Thyroid gland (tissue), 4 donors: ENCODE results near the gene COL6A2.

ENCODE experiments used
- CTCF ChIP-seq, 6 experiments: fragments of 200-600 bp in 3 of 6; fragments of 450-650 bp in 3 of 6; sonication (generic) in 3 of 6; IDR thresholded peaks; one replicate each; pipeline ENCODE4 v1.5.1; 2016 to 2019; ENCODE audit warnings: antibody characterized with exemption in 6 of 6, mild to moderate bottlenecking in 2 of 6, inconsistent platforms in 1 of 6, moderate library complexity in 1 of 6
- POLR2A ChIP-seq, 2 donors: fragments of 450-650 bp; IDR thresholded peaks; one replicate each; pipeline ENCODE4 v1.6.1; 2017; ENCODE audit warnings: antibody characterized with exemption in 2 of 2, mild to moderate bottlenecking in 2 of 2, moderate library complexity in 1 of 2

DNA sequence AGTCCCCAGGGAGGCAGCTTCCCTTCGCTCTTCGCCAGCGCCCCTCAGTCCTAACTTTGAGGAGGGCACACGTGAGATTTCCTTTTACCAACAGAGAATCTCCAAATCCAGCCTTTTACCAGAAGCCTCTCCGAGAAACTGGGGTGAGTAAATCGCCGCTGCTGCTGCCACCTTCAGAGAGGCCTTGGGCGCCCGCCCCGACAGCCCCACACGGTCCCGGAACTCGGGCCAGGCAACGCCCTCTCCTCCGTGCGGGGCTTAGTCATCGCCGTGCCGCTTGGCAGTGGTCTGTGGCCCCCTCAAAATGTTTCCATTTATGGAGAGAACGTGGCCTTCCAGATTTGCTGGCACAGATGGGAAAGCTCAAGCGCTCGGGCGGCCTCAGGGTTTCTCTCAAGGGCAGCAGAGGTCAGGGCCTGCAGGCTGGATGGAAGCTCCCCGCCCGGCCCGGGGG is 41.4 kb upstream of the COL6A2 start:
- TF ChIP-seq CTCF (IDR thresholded peaks at IDR 0.05) = no peak
- no peak for TF ChIP-seq POLR2A (IDR thresholded peaks at IDR 0.05)
